Measurements from ENCODE around the gene BCR.

GRCh38 chr22:23244690-23245044 is 64.4 kb downstream of the BCR start:
- TF ChIP-seq CTCF (IDR thresholded peaks at IDR 0.05) (no peak), POLR2A (IDR thresholded peaks at IDR 0.05) (no peak), POLR2AphosphoS5 (IDR thresholded peaks at IDR 0.05) (no peak), EP300 (IDR thresholded peaks at IDR 0.05) (no peak)

Measured in upper lobe of left lung (tissue), 4 donors.